HG03175 (cell line): ENCODE results near the gene KRT76.
"Not testable (repeated sequence)": the region's sequence is repeated elsewhere in the genome, so short reads cannot be mapped to it uniquely, and the experiment has no call there.

ENCODE experiments used
- ATAC-seq: cut with Tn5 transposase; IDR thresholded peaks from one replicate; pipeline ENCODE4 v1.9.1; 2021; ENCODE audit warnings: mild to moderate bottlenecking, moderate library complexity; ENCODE audit not compliant: unreplicated experiment

KRT76 gene

GRCh38 chr12:52798003-52798670, 21.0 kb upstream of the KRT76 start:
- no peak for ATAC-seq

DNA sequence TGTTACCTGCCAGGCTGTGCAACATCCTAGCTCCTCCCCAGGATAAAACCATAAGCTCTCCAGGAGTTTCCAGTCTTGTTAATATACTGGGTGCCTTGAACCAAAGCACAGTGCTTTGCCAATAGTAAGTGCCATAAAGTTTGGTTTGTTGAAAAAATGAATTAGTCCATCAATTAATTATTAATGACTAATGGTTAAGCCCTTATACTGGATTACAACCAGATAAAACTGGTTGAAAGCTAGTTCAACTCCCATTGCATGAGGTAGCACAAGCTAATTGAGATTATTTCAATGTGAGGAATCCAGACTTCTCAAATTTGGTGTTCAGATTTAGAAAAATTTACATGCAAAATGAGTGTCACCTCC, 20.4 kb upstream of the KRT76 start:
- ATAC-seq = no peak

DNA sequence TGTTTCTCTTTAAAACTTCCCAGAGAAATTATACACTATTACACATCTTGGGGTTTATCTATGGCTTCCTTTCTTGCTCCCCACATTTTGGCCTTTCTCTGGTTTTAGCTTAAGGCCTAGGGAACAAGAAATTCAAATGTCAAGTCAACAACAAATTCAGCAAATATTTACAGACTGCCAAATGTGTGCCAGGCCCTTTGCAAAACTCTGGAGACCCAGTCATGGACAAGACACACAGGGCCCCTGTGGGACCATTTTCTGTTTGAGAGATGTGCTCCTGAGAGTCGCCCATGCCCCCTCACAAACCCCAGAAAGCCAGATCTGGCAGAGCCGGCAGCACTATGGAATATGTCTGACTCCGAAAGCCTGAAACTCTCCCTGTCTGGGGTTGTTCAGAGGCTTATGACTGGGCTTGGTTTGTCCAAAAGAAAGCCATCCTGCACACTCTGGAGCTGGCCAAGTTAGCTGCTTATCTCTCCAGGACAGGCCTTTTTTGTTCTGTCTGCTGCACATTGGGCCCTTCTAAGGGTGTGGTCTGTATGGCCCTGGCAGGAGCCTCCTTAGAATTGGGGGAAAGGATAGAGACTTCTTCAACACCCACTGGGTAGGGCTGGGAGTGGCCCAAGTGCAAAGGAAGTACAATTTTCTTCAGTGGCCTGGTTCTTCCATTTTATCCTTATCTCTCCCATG, 19.8 kb upstream of the KRT76 start:
- ATAC-seq = no peak

DNA sequence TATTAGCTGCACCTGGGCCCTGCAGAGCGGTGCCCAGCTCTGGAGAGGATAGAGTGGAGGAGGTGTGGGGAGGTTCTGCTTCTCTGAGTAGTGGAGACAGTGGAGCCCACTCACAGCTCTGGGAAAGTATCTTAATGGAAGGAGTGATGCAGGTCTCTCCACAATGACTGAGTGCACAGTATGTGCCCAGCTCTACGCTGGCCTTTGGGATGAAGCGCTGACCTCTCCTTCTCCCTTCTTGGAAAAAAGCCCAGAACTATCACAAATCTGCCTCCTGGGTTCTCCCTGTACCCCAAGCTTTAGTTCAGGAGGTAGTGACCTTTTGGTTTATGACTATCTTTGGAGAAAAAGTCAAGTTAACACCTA, 19.3 kb upstream of the KRT76 start:
- no peak for ATAC-seq

DNA sequence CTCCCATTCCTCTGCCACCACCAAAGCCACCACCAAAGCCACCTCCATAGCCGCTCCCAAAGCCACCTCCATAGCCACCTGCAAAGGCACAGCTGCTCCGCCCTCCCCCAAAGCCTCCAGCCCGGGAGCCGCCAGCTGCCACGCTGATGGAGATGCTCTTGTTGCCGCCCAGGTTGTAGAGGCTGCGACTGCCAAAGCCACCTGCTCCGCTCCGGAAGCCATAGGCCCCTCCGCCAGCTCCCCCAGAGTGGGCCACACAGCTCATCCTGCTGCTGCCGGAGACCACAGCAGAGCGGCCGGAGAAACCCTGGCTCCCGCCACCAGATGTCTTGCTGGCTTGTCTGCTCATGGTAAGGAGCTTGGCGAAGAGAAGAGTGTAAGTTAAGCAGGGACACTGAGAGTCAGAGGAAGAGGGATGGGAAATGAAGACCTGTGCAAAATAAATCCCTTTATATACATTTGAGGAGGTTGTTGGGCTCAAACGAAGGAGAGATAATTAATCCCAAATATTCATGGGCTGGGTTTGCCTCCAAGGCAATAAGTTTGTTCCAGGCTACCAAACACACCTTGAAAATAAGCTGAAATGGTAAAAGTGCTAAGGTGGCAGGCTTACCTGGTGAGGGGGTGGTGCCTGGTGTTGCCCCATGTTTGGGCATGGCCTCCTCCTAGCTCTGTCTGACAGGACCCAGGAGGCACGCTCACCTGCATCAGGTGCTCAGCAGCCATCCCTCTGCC, 18.7 kb upstream of the KRT76 start, which contains the start of gene KRT3:
TSS of gene KRT3 (minus strand) at position 424 of the 735 bp plus-strand sequence. CDS start at position 349, 75 bp downstream.
- no peak for ATAC-seq

DNA sequence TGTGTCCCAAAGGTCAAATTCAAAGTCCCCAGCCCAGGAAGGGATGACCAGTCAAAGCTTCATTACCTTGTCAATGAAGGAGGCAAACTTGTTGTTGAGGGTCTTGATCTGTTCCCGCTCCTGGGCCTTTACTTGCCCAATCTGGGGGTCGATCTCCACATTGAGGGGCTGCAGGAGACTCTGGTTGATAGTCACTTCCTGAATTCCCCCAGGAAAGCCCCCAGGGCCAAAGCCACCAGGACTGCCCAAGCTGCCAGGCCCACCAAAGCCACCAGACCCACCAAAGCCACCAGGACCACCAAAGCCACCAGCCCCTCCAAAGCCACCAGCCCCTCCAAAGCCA, 18.2 kb upstream of the KRT76 start:
- not testable (repeated sequence) for ATAC-seq

GRCh38 chr12:52794479-52795331, 17.6 kb upstream of the KRT76 start:
- ATAC-seq = no peak

- ATAC-seq = no peak
Observed at GRCh38 chr12:52792185-52793029, 15.3 kb upstream of the KRT76 start.

DNA sequence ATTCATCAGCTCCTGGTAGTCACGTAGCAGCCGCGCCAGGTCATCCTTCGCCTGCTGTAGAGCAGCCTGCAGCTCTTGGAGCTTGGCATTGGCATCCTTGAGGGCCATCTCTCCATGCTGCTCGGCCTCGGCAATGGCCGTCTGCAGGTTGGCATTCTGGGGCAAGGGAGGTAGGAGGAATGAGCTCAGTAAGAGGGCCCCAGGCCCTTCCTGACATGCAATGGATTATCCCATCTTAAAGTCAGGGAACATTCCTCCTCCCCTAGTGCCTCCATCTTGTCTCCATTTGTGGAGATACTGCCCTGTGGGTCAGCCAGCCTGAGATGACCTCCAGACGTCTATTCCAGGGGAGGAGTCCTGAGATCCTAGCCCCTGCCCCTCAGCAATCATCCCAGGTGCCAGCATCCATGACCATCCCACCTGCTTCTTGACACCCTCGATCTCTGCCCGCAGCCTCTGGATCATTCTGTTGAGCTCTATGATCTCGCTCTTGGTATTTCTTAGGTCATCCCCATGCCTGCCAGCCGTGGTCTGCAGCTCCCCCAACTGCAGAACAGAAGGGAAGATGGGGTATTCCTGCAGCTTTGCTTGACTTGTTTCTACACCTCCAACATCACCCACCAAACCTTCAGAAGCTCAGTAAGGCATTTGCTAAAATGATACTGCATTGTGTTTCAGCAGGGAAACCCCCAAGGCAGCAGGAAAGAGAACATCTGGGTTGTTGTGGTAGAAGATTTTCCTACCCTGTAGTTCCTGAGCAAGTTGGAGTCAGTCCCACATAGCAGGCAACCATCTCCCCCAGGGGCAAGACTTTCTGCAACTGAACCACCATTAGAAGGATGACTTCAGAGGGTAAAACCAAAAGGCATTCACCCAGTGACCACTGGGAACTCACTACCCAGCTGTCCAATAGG, 14.4 kb upstream of the KRT76 start:
- no peak for ATAC-seq

DNA sequence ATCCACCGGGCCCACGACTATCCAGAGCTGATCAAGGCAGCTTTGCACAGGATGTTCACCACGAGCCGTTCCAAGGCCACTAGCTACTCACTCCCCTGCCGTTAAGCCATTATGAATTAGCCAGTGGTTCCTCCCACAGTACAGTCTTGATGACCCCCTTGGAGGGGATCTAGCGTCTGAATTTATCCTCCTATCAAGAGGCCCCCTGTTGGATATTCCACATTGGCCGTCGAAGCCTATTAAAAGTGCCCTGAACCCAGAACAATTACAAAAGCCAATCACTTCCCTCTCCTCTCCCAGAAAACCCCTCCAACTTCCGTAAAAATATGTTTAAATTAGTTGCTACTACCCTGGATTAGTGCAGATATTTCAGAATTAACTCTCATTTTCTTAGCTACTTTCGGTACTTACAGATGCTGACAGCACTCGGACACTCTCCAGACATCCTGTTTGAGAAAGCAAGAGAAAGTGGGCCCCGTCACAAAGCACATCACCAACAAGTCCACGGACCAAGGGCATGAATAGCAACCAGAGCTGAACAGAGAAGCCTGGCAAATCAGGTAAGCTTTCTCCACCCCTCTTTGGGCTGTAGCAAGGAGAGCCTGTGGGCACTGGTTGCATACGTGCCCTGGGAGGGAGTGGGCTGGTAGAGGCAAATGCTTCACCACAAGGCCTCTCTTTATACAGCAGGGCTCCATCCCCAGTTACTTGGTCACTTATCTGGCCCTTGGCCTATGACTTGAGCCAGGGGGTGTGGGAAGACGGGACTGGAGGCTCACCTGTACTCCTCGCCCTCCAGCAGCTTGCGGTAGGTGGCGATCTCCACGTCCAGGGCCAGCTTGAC, 13.5 kb upstream of the KRT76 start:
- ATAC-seq = no peak

GRCh38 chr12:52789637-52790426, 12.7 kb upstream of the KRT76 start:
- ATAC-seq = no peak

DNA sequence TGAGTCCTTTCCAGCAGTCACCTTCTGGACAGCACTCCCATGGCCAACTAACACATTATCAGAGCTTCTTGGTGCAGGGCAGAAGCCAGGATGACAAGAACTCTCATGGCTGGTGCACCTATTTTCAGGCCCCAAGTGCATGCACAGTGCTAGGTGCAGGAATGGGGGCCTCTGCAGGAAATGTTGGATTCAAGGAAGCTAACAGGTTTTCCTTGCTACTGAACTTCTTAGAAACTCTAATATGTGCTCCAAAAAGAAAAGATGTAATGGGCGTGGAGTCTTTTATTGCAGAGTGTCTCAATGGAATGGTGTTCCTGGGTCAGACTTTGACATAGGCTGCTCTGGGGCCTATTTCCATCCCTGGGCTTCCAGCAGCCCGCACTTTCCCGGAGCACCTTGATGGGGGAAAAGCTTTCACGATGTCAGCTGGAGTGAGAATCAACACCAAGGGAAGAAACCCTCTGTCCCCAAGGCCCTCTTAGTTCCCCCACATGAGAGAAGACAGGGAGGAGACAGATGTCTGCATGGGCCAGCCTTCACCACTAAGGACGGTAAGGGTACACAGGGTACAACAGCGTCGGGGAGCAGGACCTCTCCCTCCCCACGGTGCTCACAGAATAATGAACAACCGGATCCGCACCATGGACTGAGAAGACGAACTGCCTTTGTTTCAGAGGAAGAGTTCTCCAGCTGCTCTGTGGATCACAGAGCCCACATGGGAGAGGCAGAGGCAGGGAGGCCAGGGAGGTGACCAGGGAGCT, 11.9 kb upstream of the KRT76 start:
- no peak for ATAC-seq

- ATAC-seq = no peak
Observed at GRCh38 chr12:52788192-52788875, 11.2 kb upstream of the KRT76 start.

DNA sequence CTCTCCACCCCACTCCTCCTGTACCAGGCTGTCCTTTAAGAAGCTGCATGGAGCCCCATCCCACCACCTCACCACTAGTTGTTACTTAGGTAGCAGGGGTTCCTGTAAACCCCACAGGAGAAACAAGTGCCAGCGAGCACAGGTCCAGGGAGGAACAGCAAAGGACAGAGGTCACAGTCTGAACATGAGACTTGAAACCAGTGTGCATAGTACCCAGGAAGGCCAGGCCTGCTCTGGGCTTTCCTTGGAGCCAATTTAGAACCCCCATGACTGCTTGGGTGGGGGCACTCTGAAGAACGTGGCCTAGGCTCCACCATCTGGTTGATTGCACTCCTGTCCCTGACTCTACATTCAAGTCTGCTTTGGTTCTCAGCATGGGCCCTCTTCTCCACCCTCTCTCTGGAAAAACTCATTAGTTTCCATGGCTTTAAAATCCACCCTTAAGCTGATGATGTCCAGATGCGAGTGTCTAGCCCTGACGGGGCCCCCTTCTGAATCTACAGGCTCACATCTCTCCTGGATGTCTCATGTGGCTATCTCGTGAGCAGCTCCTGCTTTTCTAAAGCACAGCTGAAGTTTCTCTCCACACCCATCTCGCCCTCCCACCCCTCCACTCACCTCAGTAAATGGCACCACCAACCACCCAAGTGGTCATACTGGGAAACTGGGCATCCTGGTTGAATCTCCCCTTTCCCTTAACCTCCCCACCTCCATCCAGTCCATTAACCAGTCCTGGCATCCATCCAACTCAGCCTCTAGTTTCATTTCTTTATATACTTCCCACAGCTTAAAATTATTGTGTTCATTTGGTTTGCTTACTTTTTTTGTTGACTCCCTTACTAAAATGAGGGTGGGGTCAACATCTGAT, 10.4 kb upstream of the KRT76 start:
- no peak for ATAC-seq

- ATAC-seq = no peak
Observed at GRCh38 chr12:52784909-52785308, 7.8 kb upstream of the KRT76 start.
